SK-N-SH (cell line): Measurements from ENCODE around the gene SORBS1. TPM values are rescaled to one million over a fixed set of nuclear protein-coding genes. Genes with fewer than 3 reads are reported as not detected.

ENCODE experiments used
- CTCF ChIA-PET: fragments of 300-600, 350-600 bp; formaldehyde crosslinking; extraction: SDS; loops from one replicate; lab custom pipeline; 2021; lab: Yijun Ruan, JAX
- POLR2A ChIA-PET: fragments of 350-600 bp; sonication (Branson Sonifier 250); formaldehyde crosslinking; extraction: SDS; loops from one replicate; lab custom pipeline; 2020; ENCODE audit warnings: antibody characterized with exemption, inconsistent platforms; lab: Yijun Ruan, JAX
- DNase-seq: peaks from one replicate; pipeline ENCODE4 v3.0.0; 2012
- H2AFZ ChIP-seq: fragments of 200-600 bp; sonication (generic); 2 replicates; pipeline ENCODE4 v1.8.1; 2016; ENCODE audit warnings: antibody characterized with exemption, mild to moderate bottlenecking, low read depth
- H3F3A ChIP-seq: fragments of 200-600 bp; sonication (generic); replicated peaks from 2 replicates; pipeline ENCODE3; 2016; ENCODE audit warnings: antibody characterized with exemption, mild to moderate bottlenecking; ENCODE audit not compliant: insufficient read depth
- H3K27ac ChIP-seq, 2 experiments: fragments of 200-500 bp in 1 of 2; fragments of 200-600 bp in 1 of 2; sonication (Bioruptor generic) in 1 of 2; sonication (generic), shearing (Covaris generic) in 1 of 2; 2 replicates each; pipeline versions ENCODE4 v1.5.1 to v1.6.1; 2014 to 2016; ENCODE audit warnings: low read depth in 2 of 2, inconsistent platforms in 1 of 2, low read length in 1 of 2, mild to moderate bottlenecking in 1 of 2, mixed read lengths in 1 of 2
- H3K27me3 ChIP-seq: fragments of 200-600 bp; sonication (generic), shearing (Covaris generic); 2 replicates; pipeline ENCODE4 v1.6.1; 2016; ENCODE audit warnings: mixed run types; ENCODE audit not compliant: insufficient read depth
- H3K36me3 ChIP-seq, 2 experiments: fragments of 200-500 bp in 1 of 2; fragments of 200-600 bp in 1 of 2; sonication (Bioruptor generic) in 1 of 2; sonication (generic) in 1 of 2; replicated peaks in 1 of 2; 2 replicates each; pipeline versions ENCODE3 to v1.5.1; 2014 to 2016; ENCODE audit warnings: low read length in 1 of 2, mild to moderate bottlenecking in 1 of 2; ENCODE audit not compliant: insufficient read depth in 2 of 2, control insufficient read depth in 1 of 2
- H3K4me1 ChIP-seq, 2 experiments: fragments of 200-500 bp in 1 of 2; fragments of 200-600 bp in 1 of 2; sonication (Bioruptor generic) in 1 of 2; sonication (generic), shearing (Covaris generic) in 1 of 2; 2 replicates each; pipeline versions ENCODE4 v1.5.1 to v1.6.1; 2014 to 2016; ENCODE audit warnings: low read depth in 1 of 2, low read length in 1 of 2, mixed run types in 1 of 2; ENCODE audit not compliant: insufficient read depth in 2 of 2, control insufficient read depth in 1 of 2
- H3K4me2 ChIP-seq: fragments of 200-600 bp; sonication (generic), shearing (Covaris generic); 2 replicates; pipeline ENCODE4 v1.6.1; 2017; ENCODE audit warnings: mixed run types
- H3K4me3 ChIP-seq, 2 experiments: fragments of 200-500 bp in 1 of 2; fragments of 200-600 bp in 1 of 2; sonication (Bioruptor generic) in 1 of 2; sonication (generic), shearing (Covaris generic) in 1 of 2; 2 replicates each; pipeline versions ENCODE4 v1.5.1 to v1.8.1; 2014 to 2016; ENCODE audit warnings: low read depth in 2 of 2, inconsistent platforms in 1 of 2, low read length in 1 of 2, mild to moderate bottlenecking in 1 of 2, mixed read lengths in 1 of 2, moderate library complexity in 1 of 2
- H3K79me2 ChIP-seq: fragments of 200-600 bp; sonication (generic); 2 replicates; pipeline ENCODE4 v1.8.1; 2017; ENCODE audit warnings: mild to moderate bottlenecking; ENCODE audit not compliant: insufficient read depth
- H3K9ac ChIP-seq: fragments of 200-600 bp; sonication (generic); 2 replicates; pipeline ENCODE4 v1.6.1; 2017; ENCODE audit warnings: mixed run types
- H3K9me2 ChIP-seq: fragments of 200-600 bp; sonication (generic); 2 replicates; pipeline ENCODE4 v1.6.1; 2017; ENCODE audit warnings: mixed run types
- H3K9me3 ChIP-seq: fragments of 200-600 bp; sonication (generic); 2 replicates; pipeline ENCODE4 v1.6.1; 2017; ENCODE audit warnings: mixed run types, mild to moderate bottlenecking, moderate library complexity
- H4K20me1 ChIP-seq: fragments of 200-600 bp; sonication (generic); 2 replicates; pipeline ENCODE4 v1.6.1; 2017; ENCODE audit warnings: mild to moderate bottlenecking, mixed run types; ENCODE audit not compliant: insufficient read depth
- CHD2 ChIP-seq: fragments of 150-350 bp; IDR thresholded peaks from 2 replicates; pipeline ENCODE4 v1.6.1; 2018; ENCODE audit warnings: low read length; ENCODE audit not compliant: partially characterized antibody
- ELF1 ChIP-seq: IDR thresholded peaks from 2 replicates; pipeline ENCODE4 v1.4.0; 2012
- EP300 ChIP-seq, 2 experiments: IDR thresholded peaks; 2 replicates each; pipeline versions ENCODE4 v1.4.0 to v1.6.1; 2012; ENCODE audit warnings: borderline replicate concordance in 1 of 2, low read depth in 1 of 2, low read length in 1 of 2
- EZH2phosphoT487 ChIP-seq: fragments of 200-600 bp; sonication (generic); IDR thresholded peaks from 2 replicates; pipeline ENCODE4 v1.6.1; 2017; ENCODE audit warnings: low read depth, mixed run types, mild to moderate bottlenecking, antibody characterized with exemption, moderate library complexity, borderline replicate concordance
- FOXJ3 ChIP-seq: sonication (generic); formaldehyde crosslinking; IDR thresholded peaks from 2 replicates; pipeline ENCODE4 v1.5.1; 2020; ENCODE audit warnings: mild to moderate bottlenecking, missing genetic modification reagents
- GABPA ChIP-seq: IDR thresholded peaks from 2 replicates; pipeline ENCODE4 v1.4.0; 2012; ENCODE audit warnings: low read depth, mild to moderate bottlenecking
- GATA2 ChIP-seq: sonication (generic); formaldehyde crosslinking; IDR thresholded peaks from 2 replicates; pipeline ENCODE4 v1.5.0; 2020; ENCODE audit warnings: mild to moderate bottlenecking, missing genetic modification reagents
- JUND ChIP-seq: IDR thresholded peaks from 2 replicates; pipeline ENCODE4 v1.4.0; 2012
- MEF2A ChIP-seq: IDR thresholded peaks from 2 replicates; pipeline ENCODE4 v1.4.0; 2012; ENCODE audit warnings: low read depth, borderline replicate concordance
- MXI1 ChIP-seq: IDR thresholded peaks from 2 replicates; pipeline ENCODE4 v1.6.1; 2012; ENCODE audit warnings: mild to moderate bottlenecking, low read depth, low read length, improper control_type of control experiment
- NRF1 ChIP-seq: IDR thresholded peaks from 2 replicates; pipeline ENCODE4 v1.6.1; 2012; ENCODE audit warnings: low read depth, mild to moderate bottlenecking, low read length
- POLR2AphosphoS5 ChIP-seq: IDR thresholded peaks from 2 replicates; pipeline ENCODE4 v1.6.1; 2012; ENCODE audit warnings: low read depth, low read length
- RAD21 ChIP-seq: IDR thresholded peaks from 2 replicates; pipeline ENCODE4 v1.6.1; 2012; ENCODE audit warnings: mild to moderate bottlenecking, low read length
- RCOR1 ChIP-seq: fragments of 150-350 bp; IDR thresholded peaks from 2 replicates; pipeline ENCODE4 v1.6.1; 2017; ENCODE audit warnings: antibody characterized with exemption, low read length
- RFX5 ChIP-seq: IDR thresholded peaks from 2 replicates; pipeline ENCODE4 v1.6.1; 2012; ENCODE audit warnings: mild to moderate bottlenecking, improper control_type of control experiment, low read length
- SIN3A ChIP-seq: IDR thresholded peaks from 2 replicates; pipeline ENCODE4 v1.6.1; 2012; ENCODE audit warnings: low read depth, mild to moderate bottlenecking, low read length, moderate library complexity, borderline replicate concordance
- SMC3 ChIP-seq: IDR thresholded peaks from 2 replicates; pipeline ENCODE4 v1.6.1; 2012; ENCODE audit warnings: low read depth, low read length, improper control_type of control experiment
- TAF1 ChIP-seq: IDR thresholded peaks from 2 replicates; pipeline ENCODE4 v1.6.1; 2012; ENCODE audit warnings: low read depth, mild to moderate bottlenecking, low read length, moderate library complexity, borderline replicate concordance
- TCF12 ChIP-seq: IDR thresholded peaks from 2 replicates; pipeline ENCODE4 v1.4.0; 2012
- WGBS: methylation state at CpG from one replicate; pipeline ENCODE4 v1.1.6; 2017; ENCODE audit warnings: low lambda C conversion rate; 5-methylcytosine and 5-hydroxymethylcytosine counted together
- polyA plus RNA-seq, 3 experiments: library from polyadenylated mRNA; depleted of rRNA; stranded (reverse); fragments of >200 nt; gene quantifications; 2 replicates each; pipeline ENCODE4 v1.2.3, GENCODE V29; 2012
- TF ChIP-seq, protein P1 (sequence below): IDR thresholded peaks from 2 replicates; pipeline ENCODE4 v1.4.0; 2012; ENCODE audit warnings: low read depth, borderline replicate concordance
- TF ChIP-seq, protein P2 (sequence below): IDR thresholded peaks from 2 replicates; pipeline ENCODE4 v1.4.0; 2012; ENCODE audit warnings: low read depth
- TF ChIP-seq, protein P3 (sequence below): fragments of 150-350 bp; IDR thresholded peaks from 2 replicates; pipeline ENCODE4 v1.6.1; 2017; ENCODE audit warnings: antibody characterized with exemption, low read length, low read depth, borderline replicate concordance

SORBS1 gene
- polyA plus RNA-seq, 1 of the 3 experiments (the other 2 are of a cell fraction), result 0.36 TPM

DNA sequence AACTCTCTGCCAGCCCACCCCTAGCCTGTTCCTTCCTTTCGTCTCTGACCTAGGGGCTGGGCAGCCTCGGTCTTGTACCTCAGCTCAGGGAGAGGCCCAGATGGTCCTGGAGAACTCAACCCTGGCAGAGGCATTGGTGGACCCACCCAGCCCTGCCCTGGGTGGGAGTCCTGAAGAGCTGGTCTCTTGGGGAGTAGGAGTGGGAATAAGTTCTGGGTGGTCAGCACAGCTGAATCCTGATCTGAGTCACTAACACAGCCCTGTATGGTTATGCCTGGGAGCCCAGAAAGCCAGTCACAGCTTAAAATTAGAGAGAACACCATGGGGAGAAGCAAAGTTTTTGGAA is 84.0 kb downstream of the SORBS1 start:
- H3K27me3 ChIP-seq, result no peaks in the 10 kb centered on the region
- no peaks in the 10 kb centered on the region; a peak in 1 of 4 replicates for H3K4me1 ChIP-seq
- H2AFZ ChIP-seq, result no peak overlapping the region
- no peak for DNase-seq
- ChIA-PET POLR2A (no interaction called here), CTCF (interaction anchor here (1.5 to 2.7 kb wide), 3 partner anchors 31 to 47 kb away, joined by 3 to 8 read pairs (median 4); no protein-coding TSS in a partner anchor)
- H3K79me2 ChIP-seq, result no peaks in the 10 kb centered on the region
- TF ChIP-seq ELF1 (no peak), SMC3 (no peak), JUND (no peak), EP300 (IDR thresholded peaks at IDR 0.05; ENCODE audit: borderline replicate concordance in 1 of 2, low read depth in 1 of 2, low read length in 1 of 2) (no peak), RFX5 (no peak), POLR2AphosphoS5 (no peak)
- TF ChIP-seq, protein P1, sequence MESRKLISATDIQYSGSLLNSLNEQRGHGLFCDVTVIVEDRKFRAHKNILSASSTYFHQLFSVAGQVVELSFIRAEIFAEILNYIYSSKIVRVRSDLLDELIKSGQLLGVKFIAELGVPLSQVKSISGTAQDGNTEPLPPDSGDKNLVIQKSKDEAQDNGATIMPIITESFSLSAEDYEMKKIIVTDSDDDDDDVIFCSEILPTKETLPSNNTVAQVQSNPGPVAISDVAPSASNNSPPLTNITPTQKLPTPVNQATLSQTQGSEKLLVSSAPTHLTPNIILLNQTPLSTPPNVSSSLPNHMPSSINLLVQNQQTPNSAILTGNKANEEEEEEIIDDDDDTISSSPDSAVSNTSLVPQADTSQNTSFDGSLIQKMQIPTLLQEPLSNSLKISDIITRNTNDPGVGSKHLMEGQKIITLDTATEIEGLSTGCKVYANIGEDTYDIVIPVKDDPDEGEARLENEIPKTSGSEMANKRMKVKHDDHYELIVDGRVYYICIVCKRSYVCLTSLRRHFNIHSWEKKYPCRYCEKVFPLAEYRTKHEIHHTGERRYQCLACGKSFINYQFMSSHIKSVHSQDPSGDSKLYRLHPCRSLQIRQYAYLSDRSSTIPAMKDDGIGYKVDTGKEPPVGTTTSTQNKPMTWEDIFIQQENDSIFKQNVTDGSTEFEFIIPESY, result no peak
- H3K4me2 ChIP-seq, result no peak overlapping the region
- no peak overlapping the region for H3K27ac ChIP-seq
- H3K9me2 ChIP-seq, result no peaks in the 10 kb centered on the region
- no peaks in the 10 kb centered on the region for H3F3A ChIP-seq
- no peaks in the 10 kb centered on the region for H3K9me3 ChIP-seq
- H3K9ac ChIP-seq, result no peak overlapping the region
- no peaks in the 10 kb centered on the region for H3K36me3 ChIP-seq
- H4K20me1 ChIP-seq, result no peaks in the 10 kb centered on the region
- H3K4me3 ChIP-seq, result no peak overlapping the region
- WGBS, result 65% methylated on average over 2 of the region's 2 CpGs

DNA sequence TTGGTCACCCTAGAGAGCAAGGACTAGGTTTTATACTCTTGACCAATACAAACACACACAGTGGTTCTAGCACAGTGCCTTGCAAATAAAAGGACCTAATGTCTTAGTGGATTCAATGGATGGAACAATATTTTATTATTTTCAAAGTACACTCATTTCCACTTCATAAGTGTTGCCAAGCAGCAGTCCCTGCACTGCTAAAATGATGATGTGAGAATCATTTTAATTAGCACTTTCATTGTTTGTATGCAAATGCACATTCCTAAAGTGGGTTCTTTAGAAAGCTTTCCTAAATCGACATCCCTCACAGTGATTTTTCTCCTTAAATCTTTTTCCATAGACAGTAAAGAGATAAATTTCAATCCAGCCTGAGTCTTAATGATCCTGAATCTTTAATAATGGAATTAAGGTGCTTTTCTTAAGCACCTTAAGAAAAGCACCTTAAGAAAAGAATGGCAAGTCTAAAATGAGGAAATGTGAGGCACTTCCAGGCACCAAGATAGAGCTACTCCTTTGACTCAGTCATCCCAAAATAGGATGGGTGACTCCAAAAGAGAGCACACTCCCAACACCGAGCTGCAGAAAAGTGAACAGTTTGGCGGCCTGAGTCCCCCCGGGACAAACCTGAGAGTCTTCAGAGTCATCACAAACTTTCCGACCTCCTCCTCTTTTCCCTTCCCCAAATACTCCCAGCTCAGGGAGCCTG is 84.5 kb downstream of the SORBS1 start:
- Histone ChIP-seq H3K4me1 (no peaks in the 10 kb centered on the region; a peak in 1 of 4 replicates), H4K20me1 (no peaks in the 10 kb centered on the region), H3K4me2 (no peak overlapping the region), H3K36me3 (no peaks in the 10 kb centered on the region), H3K9me2 (no peaks in the 10 kb centered on the region), H3F3A (no peaks in the 10 kb centered on the region), H3K27me3 (no peaks in the 10 kb centered on the region), H3K79me2 (no peaks in the 10 kb centered on the region), H3K9ac (no peak overlapping the region), H3K27ac (no peak overlapping the region), H3K9me3 (no peaks in the 10 kb centered on the region), H3K4me3 (no peak overlapping the region), H2AFZ (no peak overlapping the region)
- no peak for DNase-seq
- ChIA-PET POLR2A (no interaction called here), CTCF (interaction anchor here (0.7 to 2.7 kb wide), 5 partner anchors 11 to 47 kb away, joined by 3 to 8 read pairs (median 3); no protein-coding TSS in a partner anchor)
- WGBS, result 50% methylated on average over 5 of the region's 5 CpGs
- TF ChIP-seq RAD21 (no peak), MXI1 (no peak), JUND (no peak), FOXJ3 (CRISPR knock-in tag) (no peak), MEF2A (no peak), SMC3 (no peak), TAF1 (no peak), GABPA (no peak), GATA2 (no peak), EZH2phosphoT487 (no peak), POLR2AphosphoS5 (no peak), CHD2 (no peak), RFX5 (no peak), SIN3A (no peak), TCF12 (no peak), RCOR1 (no peak), NRF1 (no peak)
- TF ChIP-seq, protein P2, sequence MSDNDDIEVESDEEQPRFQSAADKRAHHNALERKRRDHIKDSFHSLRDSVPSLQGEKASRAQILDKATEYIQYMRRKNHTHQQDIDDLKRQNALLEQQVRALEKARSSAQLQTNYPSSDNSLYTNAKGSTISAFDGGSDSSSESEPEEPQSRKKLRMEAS, result no peak
- TF ChIP-seq, protein P3, sequence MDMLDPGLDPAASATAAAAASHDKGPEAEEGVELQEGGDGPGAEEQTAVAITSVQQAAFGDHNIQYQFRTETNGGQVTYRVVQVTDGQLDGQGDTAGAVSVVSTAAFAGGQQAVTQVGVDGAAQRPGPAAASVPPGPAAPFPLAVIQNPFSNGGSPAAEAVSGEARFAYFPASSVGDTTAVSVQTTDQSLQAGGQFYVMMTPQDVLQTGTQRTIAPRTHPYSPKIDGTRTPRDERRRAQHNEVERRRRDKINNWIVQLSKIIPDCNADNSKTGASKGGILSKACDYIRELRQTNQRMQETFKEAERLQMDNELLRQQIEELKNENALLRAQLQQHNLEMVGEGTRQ, result no peak
- TF ChIP-seq, protein P1, result no peak
